NCI-H446 treated with DMSO at 0.1 percent for 48 hours (cell line): Measurements from ENCODE around the gene ADAMTS17.
"Not testable (repeated sequence)": the region's sequence is repeated elsewhere in the genome, so short reads cannot be mapped to it uniquely, and the experiment has no call there.

Source experiments
- DNase-seq: peaks from one replicate; lab custom pipeline; 2025; lab: John Stamatoyannopoulos, UW

Gene ADAMTS17

GRCh38 chr15:100093211-100094126, 248.3 kb downstream of the ADAMTS17 start:
- no peak for DNase-seq

DNA sequence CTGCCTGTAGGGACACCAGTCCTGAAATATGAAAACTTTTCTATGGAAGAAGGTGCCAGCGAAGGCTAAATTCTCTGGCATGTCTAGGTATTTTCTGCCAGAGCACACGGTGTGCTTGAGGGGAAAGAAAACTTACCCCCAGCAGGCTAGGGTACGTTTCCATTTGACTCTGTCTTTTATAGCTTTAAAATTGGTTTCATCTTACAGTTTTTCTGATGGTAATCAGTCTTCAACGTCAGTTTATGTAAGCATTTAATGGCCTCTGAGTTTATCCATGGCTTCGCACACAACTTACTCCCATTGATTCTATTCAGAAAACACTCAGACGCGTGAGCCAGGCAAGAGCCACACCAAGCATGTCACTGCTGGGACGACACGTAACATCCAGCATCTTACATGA, 249.7 kb downstream of the ADAMTS17 start:
- DNase-seq: no peak

- DNase-seq: no peak
Measured at GRCh38 chr15:100090411-100090810, 251.4 kb downstream of the ADAMTS17 start.

GRCh38 chr15:100084042-100084821, 257.5 kb downstream of the ADAMTS17 start:
- DNase-seq: not testable (repeated sequence)

GRCh38 chr15:100083572-100083971, 258.2 kb downstream of the ADAMTS17 start:
- DNase-seq: no peak

DNA sequence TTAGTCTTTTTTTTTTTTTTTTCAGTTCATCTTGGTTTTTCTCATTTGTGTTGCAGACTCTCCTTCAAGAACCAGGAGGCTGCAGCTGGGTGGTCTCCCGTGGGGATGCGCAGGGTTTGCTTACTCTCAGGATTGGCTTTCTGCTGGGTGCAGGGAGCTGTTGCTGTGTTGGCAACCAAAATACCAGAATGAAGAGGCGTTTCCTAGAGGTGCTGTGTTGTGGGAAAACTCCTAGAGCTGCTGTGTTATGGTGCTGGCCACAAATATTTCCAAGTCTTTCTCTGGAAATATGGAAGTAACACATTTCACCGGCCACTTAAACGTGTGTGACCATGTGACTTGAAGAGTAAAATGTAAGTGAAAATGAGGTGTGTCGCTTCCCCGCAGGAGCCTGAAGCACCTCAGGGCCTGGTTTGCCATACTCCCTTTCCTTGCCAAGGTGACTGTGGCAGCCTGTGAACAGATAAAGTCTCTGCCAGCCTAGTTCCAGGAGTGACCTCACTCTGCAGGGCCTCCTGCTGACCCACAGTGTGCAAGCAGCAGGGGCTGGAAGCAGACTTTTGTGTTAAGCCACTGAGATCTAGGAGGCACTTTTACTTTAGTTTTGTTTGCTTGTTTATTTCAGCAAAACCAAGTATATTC, 258.9 kb downstream of the ADAMTS17 start:
- DNase-seq: no peak

DNA sequence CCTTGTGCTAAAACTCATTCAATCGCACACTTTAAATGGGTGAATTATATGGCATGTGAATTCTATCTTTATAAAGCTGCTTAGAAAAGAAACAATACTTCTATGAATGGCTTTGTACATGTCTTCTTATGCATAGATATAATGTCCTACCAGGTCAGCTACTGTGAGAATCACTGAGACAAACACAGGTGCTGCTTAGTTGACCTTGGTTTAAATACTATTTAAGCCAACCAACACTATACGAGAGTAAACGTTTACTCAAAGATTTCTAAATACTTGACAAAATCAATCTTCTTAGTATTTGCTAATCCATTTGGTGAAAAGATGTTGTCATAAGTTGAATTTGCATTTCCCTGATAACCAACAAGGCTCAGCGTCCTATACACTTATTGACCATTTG, 260.3 kb downstream of the ADAMTS17 start:
- DNase-seq: no peak

GRCh38 chr15:100078511-100079220, 263.1 kb downstream of the ADAMTS17 start:
- DNase-seq: no peak

DNA sequence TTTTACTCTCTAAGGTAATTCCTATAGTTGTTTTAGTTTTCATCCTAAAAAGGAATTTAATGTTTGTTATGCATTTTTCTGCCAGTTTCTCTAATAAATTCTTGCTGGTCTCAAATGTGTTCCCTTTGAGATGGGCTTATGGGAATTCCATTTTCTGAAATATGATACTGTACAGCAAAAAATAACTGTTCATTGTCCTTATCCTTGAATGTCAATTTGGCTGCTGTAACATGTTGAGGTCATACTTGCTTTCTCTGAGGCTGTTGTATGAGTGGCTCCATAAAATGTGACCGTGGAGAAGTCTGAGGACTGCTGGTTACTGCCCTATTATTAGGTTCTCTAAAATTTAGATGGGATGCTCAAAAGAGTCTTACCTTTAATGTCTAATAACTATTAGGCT, 266.5 kb downstream of the ADAMTS17 start:
- DNase-seq: no peak

- DNase-seq: no peak
Measured at GRCh38 chr15:100073982-100074381, 267.8 kb downstream of the ADAMTS17 start.

DNA sequence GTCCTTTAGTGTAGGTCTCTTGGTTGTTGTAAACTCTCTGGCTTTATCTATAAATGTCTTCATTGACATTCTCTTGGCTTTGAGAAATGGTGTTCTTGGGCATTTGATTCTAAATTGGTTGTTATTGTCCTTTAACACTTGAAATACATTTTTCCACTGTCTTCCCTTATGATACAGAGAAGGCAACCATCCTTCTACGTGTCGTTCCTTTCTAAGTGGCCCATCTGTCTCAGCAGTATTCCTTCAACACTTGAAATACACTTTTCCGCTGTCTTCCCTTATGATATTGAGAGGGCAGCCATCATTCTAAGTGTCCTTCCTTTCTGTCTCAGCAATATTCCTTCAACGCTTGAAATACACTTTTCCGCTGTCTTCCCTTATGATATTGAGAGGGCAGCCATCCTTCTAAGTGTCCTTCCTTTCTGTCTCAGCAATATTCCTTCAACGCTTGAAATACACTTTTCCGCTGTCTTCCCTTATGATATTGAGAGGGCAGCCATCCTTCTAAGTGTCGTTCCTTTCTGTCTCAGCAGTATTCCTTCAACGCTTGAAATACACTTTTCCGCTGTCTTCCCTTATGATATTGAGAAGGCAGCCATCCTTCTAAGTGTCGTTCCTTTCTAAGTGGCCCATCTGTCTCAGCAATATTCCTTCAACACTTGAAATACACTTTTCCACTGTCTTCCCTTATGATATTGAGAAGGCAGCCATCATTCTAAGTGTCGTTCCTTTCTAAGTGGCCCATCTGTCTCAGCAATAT, 275.1 kb downstream of the ADAMTS17 start:
- DNase-seq: not testable (repeated sequence)

- no peak for DNase-seq
Measured at GRCh38 chr15:100061944-100062343, 279.8 kb downstream of the ADAMTS17 start.

- no peak for DNase-seq
Measured at GRCh38 chr15:100060276-100060926, 281.4 kb downstream of the ADAMTS17 start.

DNA sequence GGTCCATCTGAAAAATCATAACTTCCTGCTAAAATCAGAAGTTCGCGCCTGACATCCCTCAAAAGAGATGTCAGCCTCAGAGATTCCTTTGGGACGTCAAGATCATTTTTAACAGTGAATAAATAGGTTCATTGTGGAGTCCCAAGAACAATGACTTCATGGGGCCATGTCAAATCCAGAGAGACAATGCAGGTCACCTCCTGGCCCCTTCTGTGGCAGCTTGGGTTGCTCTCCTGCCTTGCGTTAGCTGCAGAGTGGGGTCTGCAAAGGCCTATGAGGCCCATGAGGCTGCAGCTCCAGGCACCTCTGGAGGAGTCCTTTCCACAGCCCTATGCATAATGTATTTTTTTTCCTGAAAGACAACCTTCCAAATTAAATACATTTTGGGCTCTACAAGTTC, 282.3 kb downstream of the ADAMTS17 start:
- no peak for DNase-seq

DNA sequence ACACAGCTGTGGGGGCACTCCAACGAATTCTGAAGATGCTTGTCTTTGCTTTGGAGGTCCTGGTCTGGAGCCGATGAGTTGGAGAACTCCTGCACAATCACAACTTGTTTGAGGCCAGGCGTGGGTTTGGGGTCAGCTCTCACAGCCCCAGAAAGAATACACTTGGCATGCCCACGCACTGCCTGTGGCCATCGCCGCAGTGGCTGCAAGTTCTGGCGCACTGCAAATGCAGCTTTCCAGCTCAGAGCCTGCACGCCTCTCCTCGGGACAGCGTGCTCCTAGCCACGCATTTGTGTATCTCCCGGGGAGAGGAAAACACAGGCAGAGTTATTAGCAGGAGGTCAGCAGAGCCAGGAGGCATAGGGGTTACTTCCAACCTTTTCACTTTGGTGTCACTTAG, 282.7 kb downstream of the ADAMTS17 start:
- DNase-seq: no peak

- DNase-seq: no peak
Measured at GRCh38 chr15:100058458-100058857, 283.3 kb downstream of the ADAMTS17 start.

- no peak for DNase-seq
Measured at GRCh38 chr15:100057281-100057680, 284.5 kb downstream of the ADAMTS17 start.

DNA sequence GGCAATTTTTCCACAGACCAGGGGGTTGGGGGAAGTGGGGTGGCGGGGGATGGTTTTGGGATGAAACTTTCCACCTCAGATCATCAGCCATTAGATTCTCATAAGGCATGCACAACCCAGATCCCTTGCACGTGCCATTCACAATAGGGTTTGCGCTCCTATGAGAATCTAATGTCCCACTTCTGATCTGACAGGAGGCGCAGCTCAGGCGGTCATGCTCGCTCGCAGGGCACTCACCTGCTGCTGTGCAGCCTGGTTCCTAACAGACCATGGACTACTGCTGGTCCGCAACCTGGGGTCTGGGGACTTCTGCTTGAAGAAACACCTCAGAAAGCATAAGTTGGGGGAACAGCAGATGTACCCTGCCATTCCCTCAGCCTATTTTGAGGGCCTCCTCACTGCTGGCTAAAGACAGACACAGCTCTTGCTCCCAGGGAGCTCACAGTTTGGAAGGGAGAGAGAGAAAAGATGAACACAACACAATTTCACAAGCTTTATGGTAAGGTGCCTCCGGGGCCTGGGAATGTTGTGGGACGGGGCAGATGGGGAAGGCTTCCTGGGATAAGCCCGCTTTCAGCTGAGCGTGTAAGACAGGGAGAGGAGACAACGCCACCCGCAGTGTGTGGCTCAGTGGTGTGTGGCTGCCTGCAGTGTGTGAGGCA, 285.2 kb downstream of the ADAMTS17 start:
- DNase-seq: no peak

- DNase-seq: no peak
Measured at GRCh38 chr15:100055821-100056220, 286.0 kb downstream of the ADAMTS17 start.

GRCh38 chr15:100054539-100054938, 287.2 kb downstream of the ADAMTS17 start:
- no peak for DNase-seq
